HepG2 (cell line): ENCODE results near the gene SEC16A. TPM values are rescaled to one million over a fixed set of nuclear protein-coding genes. Genes with fewer than 3 reads are reported as not detected.

ENCODE experiments used
- ATAC-seq: fragments of 200-7000 bp; cut with Tn5 transposase; 3 replicates; pipeline ENCODE4 v1.9.1; 2020; ENCODE audit warnings: mild to moderate bottlenecking, moderate library complexity
- BruUV-seq: library from RNA; stranded (reverse); fragments of 400-500 nt; replicated peaks from 2 replicates; lab custom pipeline; 2021; lab: Mats Ljungman, UMichigan
- CTCF ChIA-PET: fragments of 300-600 bp; formaldehyde crosslinking; extraction: SDS; loops from one replicate; lab custom pipeline; 2021; ENCODE audit warnings: low total read pairs, inconsistent platforms, low intra/inter-chr PET ratio; lab: Yijun Ruan, JAX
- POLR2A ChIA-PET: fragments of 350-600 bp; sonication (Branson Sonifier 250); formaldehyde crosslinking; loops from one replicate; lab custom pipeline; 2020; ENCODE audit warnings: antibody characterized with exemption, inconsistent platforms; lab: Yijun Ruan, JAX
- DNase-seq: peaks from one replicate; pipeline ENCODE4 v3.0.0-alpha.2; 2015; ENCODE audit warnings: low spot score
- FAIRE-seq: peaks from 3 replicates; lab custom pipeline; 2011; peaks lifted over from hg19 to GRCh38; lab: Jason Lieb, UNC
- H2AFZ ChIP-seq: one replicate; pipeline ENCODE4 v1.6.1; 2011; ENCODE audit warnings: low read length, inconsistent platforms
- H3K27ac ChIP-seq: fragments of 300-600 bp; 3 replicates; pipeline ENCODE4 v1.8.0; 2011; ENCODE audit warnings: mixed run types, mild to moderate bottlenecking, mixed read lengths, low read length, inconsistent platforms; ENCODE audit not compliant: insufficient read depth; ENCODE audit errors: extremely low read length
- H3K27me3 ChIP-seq, 2 experiments: fragments of 200-600 bp in 1 of 2; 2 replicates in 1 of 2; 3 replicates in 1 of 2; pipeline versions ENCODE4 v1.6.0 to v1.8.0; 2011; ENCODE audit warnings: low read length in 2 of 2, mild to moderate bottlenecking in 2 of 2, moderate library complexity in 2 of 2, inconsistent platforms in 1 of 2; ENCODE audit not compliant: insufficient read depth in 2 of 2, control insufficient read depth in 1 of 2
- H3K36me3 ChIP-seq, 2 experiments: fragments of 200-600 bp in 1 of 2; replicated peaks in 1 of 2; 2 replicates in 1 of 2; 3 replicates in 1 of 2; pipeline versions ENCODE4 v1.5.1 to v1.8.0; 2011; ENCODE audit warnings: low read length in 2 of 2, inconsistent platforms in 1 of 2; ENCODE audit not compliant: insufficient read depth in 2 of 2, control insufficient read depth in 1 of 2
- H3K4me1 ChIP-seq: 2 replicates; pipeline ENCODE4 v1.5.1; 2012; ENCODE audit warnings: low read length, inconsistent platforms; ENCODE audit not compliant: insufficient read depth
- H3K4me2 ChIP-seq: 2 replicates; pipeline ENCODE4 v1.6.0; 2011; ENCODE audit warnings: low read depth, low read length, inconsistent platforms
- H3K4me3 ChIP-seq, 3 experiments: fragments of 200-600 bp in 1 of 3; sonication (generic), shearing (Covaris generic) in 1 of 3; replicated peaks in 1 of 3; 2 replicates each; pipeline ENCODE4 v1.5.1; 2011 to 2016; ENCODE audit warnings: low read length in 3 of 3, inconsistent platforms in 2 of 3, low read depth in 2 of 3, mild to moderate bottlenecking in 2 of 3, control low read depth in 1 of 3, mixed read lengths in 1 of 3; ENCODE audit not compliant: insufficient read depth in 1 of 3
- H3K79me2 ChIP-seq: one replicate; pipeline ENCODE4 v1.6.1; 2011; ENCODE audit warnings: low read length, inconsistent platforms; ENCODE audit not compliant: insufficient read depth
- H3K9ac ChIP-seq: 2 replicates; pipeline ENCODE4 v1.6.0; 2011; ENCODE audit warnings: mild to moderate bottlenecking, low read depth, low read length, inconsistent platforms; ENCODE audit not compliant: insufficient read depth
- H3K9me3 ChIP-seq: 2 replicates; pipeline ENCODE4 v1.5.1; 2012; ENCODE audit warnings: mild to moderate bottlenecking, low read length
- H4K20me1 ChIP-seq: 2 replicates; pipeline ENCODE4 v1.6.0; 2011; ENCODE audit warnings: inconsistent platforms, mild to moderate bottlenecking, low read length, moderate library complexity; ENCODE audit not compliant: insufficient read depth
- IRX3 ChIP-seq: sonication (generic); formaldehyde crosslinking; IDR thresholded peaks from 2 replicates; pipeline ENCODE4 v1.8.1; 2023; ENCODE audit warnings: mild to moderate bottlenecking, low read depth, missing genetic modification reagents, borderline replicate concordance
- KDM3A ChIP-seq: IDR thresholded peaks from 2 replicates; pipeline ENCODE4 v1.6.1; 2018; ENCODE audit warnings: low read depth, missing compliant biosample characterization
- KDM5A ChIP-seq: fragments of 200-600 bp; sonication (generic); IDR thresholded peaks from 2 replicates; pipeline ENCODE4 v1.7.0; 2018; ENCODE audit warnings: antibody characterized with exemption, mild to moderate bottlenecking, low read length, borderline replicate concordance
- NAIF1 ChIP-seq: sonication (generic); formaldehyde crosslinking; IDR thresholded peaks from 2 replicates; pipeline ENCODE4 v1.5.0; 2020; ENCODE audit warnings: mild to moderate bottlenecking, missing genetic modification reagents, borderline replicate concordance
- PTBP1 ChIP-seq: fragments of 200-400 bp; formaldehyde crosslinking; IDR thresholded peaks from 2 replicates; pipeline ENCODE4 v1.6.1; 2018; ENCODE audit warnings: low read length, low read depth; ENCODE audit not compliant: poor library complexity, severe bottlenecking
- SKI ChIP-seq: fragments of 450-650 bp; IDR thresholded peaks from one replicate; pipeline ENCODE4 v1.6.1; 2018; ENCODE audit warnings: mild to moderate bottlenecking; ENCODE audit not compliant: partially characterized antibody
- ZNF446 ChIP-seq: sonication (generic); formaldehyde crosslinking; IDR thresholded peaks from 2 replicates; pipeline ENCODE4 v1.5.0; 2020; ENCODE audit warnings: mild to moderate bottlenecking, missing genetic modification reagents
- WGBS: methylation state at CpG from one replicate; pipeline ENCODE4 v1.1.6; 2017; ENCODE audit warnings: low lambda C conversion rate; 5-methylcytosine and 5-hydroxymethylcytosine counted together
- in situ Hi-C: cut with HindIII; loops from 2 replicates; pipeline ENCODE4 v1.10.0; 2017; ENCODE audit warnings: low pct_unique_long_range_greater_than_20kb; ENCODE audit not compliant: extremely low pct_ligation_motif_present
- intact Hi-C: fragments of 100-400 bp; cut with micrococcal nuclease; formaldehyde crosslinking; loops from one replicate; pipeline ENCODE4 v1.10.0; 2022; ENCODE audit not compliant: unreplicated experiment
- polyA plus RNA-seq, 8 experiments: library from polyadenylated mRNA; depleted of rRNA in 3 of 8; stranded (reverse) in 7 of 8; unstranded in 1 of 8; fragments of >200 nt; fragmentation: Illumina TruSeq in 4 of 8; extraction: Trizol in 4 of 8; gene quantifications; 2 replicates each; pipeline versions ENCODE4 v1.2.1 to v1.2.3, GENCODE V29; 2011 to 2016; ENCODE audit warnings: low read depth in 4 of 8, missing spikeins in 1 of 8, mixed read lengths in 1 of 8; ENCODE audit not compliant: insufficient read depth in 1 of 8
- total RNA-seq, 5 experiments: library from RNA; depleted of rRNA; stranded (reverse); fragments of >200 nt; fragmentation: Illumina TruSeq; extraction: Trizol; gene quantifications; 2 replicates each; pipeline ENCODE4 v1.2.3, GENCODE V29; 2016; ENCODE audit warnings: low read depth in 1 of 5

The SEC16A gene
- total and polyA plus RNA-seq, 2 of the 13 experiments (the other 11 are each of a cell fraction or from before 2014, with no cell fraction given) = 15.9 to 18.9 TPM

GRCh38 chr9:136499071-136499934 is 16.5 kb upstream of the SEC16A start:
- WGBS = 89% methylated on average over 38 of the region's 46 CpGs
- Histone ChIP-seq H3K4me3 (no peak overlapping the region), H3K9me3 (no peaks in the 10 kb centered on the region)
- no peak for TF ChIP-seq SKI
- no peak for TF ChIP-seq PTBP1
- no peak for TF ChIP-seq NAIF1 (CRISPR knock-in tag)
- TF ChIP-seq KDM5A = no peak
- TF ChIP-seq ZNF446 (CRISPR knock-in tag) = no peak
- no peak for TF ChIP-seq KDM3A (CRISPR knock-in tag)
- TF ChIP-seq IRX3 (CRISPR knock-in tag) = no peak
- TF ChIP-seq, all 625 proteins: peak for 0
- H3K27me3 ChIP-seq = no peaks in the 10 kb centered on the region
- no peak overlapping the region for H3K4me2 ChIP-seq
- in situ Hi-C loops = no loop called here
- DNase-seq (no peak), ATAC-seq (no peak), FAIRE-seq (no peak)
- CTCF ChIA-PET = no interaction called here
- no peak overlapping the region for H3K9ac ChIP-seq
- no peaks in the 10 kb centered on the region for H4K20me1 ChIP-seq
- BruUV-seq = no TSS peak
- no peaks in the 10 kb centered on the region for H3K79me2 ChIP-seq
- POLR2A ChIA-PET = no interaction called here
- intact Hi-C loops = no loop called here
- H3K4me1 ChIP-seq = no peaks in the 10 kb centered on the region
- no peak overlapping the region for H2AFZ ChIP-seq
- no peak overlapping the region for H3K27ac ChIP-seq
- no peaks in the 10 kb centered on the region for H3K36me3 ChIP-seq
